Measurements from ENCODE around the gene PDE4D. TPM values are rescaled to one million over a fixed set of nuclear protein-coding genes. Genes with fewer than 3 reads are reported as not detected.

Gene PDE4D
- total RNA-seq, 1 experiment from 2014 or later: 11.6 TPM

GRCh38 chr5:58934629-58935097, 958.9 kb downstream of the PDE4D start:
- H3K4me3 Mint-ChIP-seq (ENCODE audit: low read depth, unreplicated experiment): no peak overlapping the region
- CTCF ChIA-PET: no interaction called here
- no TSS peak for BruUV-seq (replicated peaks)
- no peaks in the 10 kb centered on the region for H3K36me3 Mint-ChIP-seq (ENCODE audit: insufficient read depth, unreplicated experiment)
- H3K9me3 Mint-ChIP-seq (ENCODE audit: low read depth, unreplicated experiment): peaks cover 2% of the 10 kb centered on the region
- TF ChIP-seq CTCF (IDR thresholded peaks at IDR 0.05; ENCODE audit: unreplicated experiment): no peak
- DNase-seq: no peak
- peaks cover 51% of the 10 kb centered on the region for H3K27me3 Mint-ChIP-seq (ENCODE audit: unreplicated experiment)
- intact Hi-C loops (cut with micrococcal nuclease; ENCODE audit: unreplicated experiment): no loop called here
- H3K4me1 Mint-ChIP-seq (ENCODE audit: low read depth, unreplicated experiment): no peaks in the 10 kb centered on the region
- H3K27ac Mint-ChIP-seq (ENCODE audit: unreplicated experiment): no peak overlapping the region

GRCh38 chr5:58933891-58934628, 959.5 kb downstream of the PDE4D start:
- no peak overlapping the region for H3K4me3 Mint-ChIP-seq (ENCODE audit: low read depth, unreplicated experiment)
- peaks cover 57% of the 10 kb centered on the region for H3K27me3 Mint-ChIP-seq (ENCODE audit: unreplicated experiment)
- peaks cover 2% of the 10 kb centered on the region for H3K9me3 Mint-ChIP-seq (ENCODE audit: low read depth, unreplicated experiment)
- BruUV-seq (replicated peaks): no TSS peak
- CTCF ChIA-PET: no interaction called here
- intact Hi-C loops (cut with micrococcal nuclease; ENCODE audit: unreplicated experiment): no loop called here
- no peak for DNase-seq
- no peaks in the 10 kb centered on the region for H3K4me1 Mint-ChIP-seq (ENCODE audit: low read depth, unreplicated experiment)
- TF ChIP-seq CTCF (IDR thresholded peaks at IDR 0.05; ENCODE audit: unreplicated experiment): no peak
- H3K27ac Mint-ChIP-seq (ENCODE audit: unreplicated experiment): no peak overlapping the region
- H3K36me3 Mint-ChIP-seq (ENCODE audit: insufficient read depth, unreplicated experiment): no peaks in the 10 kb centered on the region

GRCh38 chr5:58932057-58932612, 961.4 kb downstream of the PDE4D start:
- no peak overlapping the region for H3K4me3 Mint-ChIP-seq (ENCODE audit: low read depth, unreplicated experiment)
- no peaks in the 10 kb centered on the region for H3K4me1 Mint-ChIP-seq (ENCODE audit: low read depth, unreplicated experiment)
- BruUV-seq (replicated peaks): no TSS peak
- no peak for TF ChIP-seq CTCF (IDR thresholded peaks at IDR 0.05; ENCODE audit: unreplicated experiment)
- DNase-seq: no peak
- CTCF ChIA-PET: no interaction called here
- H3K36me3 Mint-ChIP-seq (ENCODE audit: insufficient read depth, unreplicated experiment): no peaks in the 10 kb centered on the region
- intact Hi-C loops (cut with micrococcal nuclease; ENCODE audit: unreplicated experiment): no loop called here
- peaks cover 72% of the 10 kb centered on the region for H3K27me3 Mint-ChIP-seq (ENCODE audit: unreplicated experiment)
- peaks cover 2% of the 10 kb centered on the region for H3K9me3 Mint-ChIP-seq (ENCODE audit: low read depth, unreplicated experiment)
- no peak overlapping the region for H3K27ac Mint-ChIP-seq (ENCODE audit: unreplicated experiment)

GRCh38 chr5:58930520-58930919, 963.0 kb downstream of the PDE4D start:
- H3K4me3 Mint-ChIP-seq (ENCODE audit: low read depth, unreplicated experiment): no peak overlapping the region
- CTCF ChIA-PET: no interaction called here
- no peak for DNase-seq
- BruUV-seq (replicated peaks): no TSS peak
- intact Hi-C loops (cut with micrococcal nuclease; ENCODE audit: unreplicated experiment): no loop called here
- no peak for TF ChIP-seq CTCF (IDR thresholded peaks at IDR 0.05; ENCODE audit: unreplicated experiment)
- H3K27me3 Mint-ChIP-seq (ENCODE audit: unreplicated experiment): peaks cover 86% of the 10 kb centered on the region
- H3K27ac Mint-ChIP-seq (ENCODE audit: unreplicated experiment): no peak overlapping the region
- no peaks in the 10 kb centered on the region for H3K4me1 Mint-ChIP-seq (ENCODE audit: low read depth, unreplicated experiment)
- peaks cover 2% of the 10 kb centered on the region for H3K9me3 Mint-ChIP-seq (ENCODE audit: low read depth, unreplicated experiment)
- no peaks in the 10 kb centered on the region for H3K36me3 Mint-ChIP-seq (ENCODE audit: insufficient read depth, unreplicated experiment)

All from Calu3 (cell line).